B cell (primary cell): ENCODE results near the gene CRYBA2. TPM values are rescaled to one million over a fixed set of nuclear protein-coding genes. Genes with fewer than 3 reads are reported as not detected.

ENCODE experiments used
- ATAC-seq: fragments of 200-7000 bp; cut with Tn5 transposase; one replicate; pipeline ENCODE4 v1.10.0; 2021; ENCODE audit warnings: low read depth, mild to moderate bottlenecking, moderate number of reproducible peaks, moderate library complexity
- CTCF ChIA-PET: fragments of 350-600 bp; sonication (Branson Sonifier 250); formaldehyde crosslinking; loops from one replicate; lab custom pipeline; 2021; ENCODE audit warnings: antibody characterized with exemption, inconsistent platforms; lab: Charles Lee
- POLR2A ChIA-PET: fragments of 350-600 bp; sonication (Branson Sonifier 250); formaldehyde crosslinking; loops from one replicate; lab custom pipeline; 2021; ENCODE audit warnings: antibody characterized with exemption; lab: Charles Lee
- DNase-seq: peaks from one replicate; pipeline ENCODE4 v3.0.0; 2013
- H2AFZ ChIP-seq: 2 replicates; pipeline ENCODE4 v1.6.1; 2012; ENCODE audit warnings: mild to moderate bottlenecking, low read depth, low read length; ENCODE audit not compliant: insufficient read depth, poor library complexity, severe bottlenecking
- H3K27ac ChIP-seq, 2 donors: 1 replicate in 1 of 2; 2 replicates in 1 of 2; pipeline ENCODE4 v1.5.1; 2012 to 2013; ENCODE audit warnings: low read length in 2 of 2, mild to moderate bottlenecking in 2 of 2, moderate library complexity in 1 of 2
- H3K27me3 ChIP-seq, 4 experiments: fragments of 200-600 bp in 1 of 4; sonication (generic) in 1 of 4; replicated peaks in 1 of 4; 1 replicate in 2 of 4; 2 replicates in 2 of 4; pipeline versions ENCODE4 v1.6.1 to v1.7.0; 2013 to 2016; ENCODE audit warnings: low read length in 3 of 4, mild to moderate bottlenecking in 2 of 4, mixed read lengths in 1 of 4, moderate library complexity in 1 of 4; ENCODE audit not compliant: insufficient read depth in 4 of 4, control insufficient read depth in 3 of 4; ENCODE audit errors: control extremely low read depth in 1 of 4
- H3K36me3 ChIP-seq, 2 experiments: replicated peaks in 1 of 2; 1 replicate in 1 of 2; 2 replicates in 1 of 2; pipeline versions ENCODE4 v1.6.1 to v1.7.1; 2013; ENCODE audit warnings: low read length in 1 of 2; ENCODE audit not compliant: insufficient read depth in 2 of 2, control insufficient read depth in 1 of 2; ENCODE audit errors: control extremely low read depth in 1 of 2, extremely low read depth in 1 of 2
- H3K4me1 ChIP-seq, 2 donors: fragments of 200-600 bp in 1 of 2; sonication (generic) in 1 of 2; 1 replicate in 1 of 2; 2 replicates in 1 of 2; pipeline versions ENCODE4 v1.5.1 to v1.6.1; 2013 to 2017; ENCODE audit warnings: low read length in 2 of 2; ENCODE audit not compliant: control insufficient read depth in 2 of 2, insufficient read depth in 2 of 2
- H3K4me2 ChIP-seq: replicated peaks from 2 replicates; pipeline ENCODE3; 2012; ENCODE audit warnings: mild to moderate bottlenecking, low read depth, low read length; ENCODE audit not compliant: poor library complexity, severe bottlenecking
- H3K4me3 ChIP-seq, 5 experiments: fragments of 200-600 bp in 1 of 5; sonication (generic) in 1 of 5; 1 replicate in 3 of 5; 2 replicates in 2 of 5; pipeline versions ENCODE4 v1.5.1 to v1.7.0; 2011 to 2016; ENCODE audit warnings: low read length in 4 of 5, mild to moderate bottlenecking in 4 of 5, low read depth in 2 of 5, control low read depth in 1 of 5, moderate library complexity in 1 of 5; ENCODE audit not compliant: insufficient read depth in 1 of 5; ENCODE audit errors: control extremely low read depth in 1 of 5, extremely low read depth in 1 of 5
- H3K79me2 ChIP-seq: fragments of 200-600 bp; sonication (generic); one replicate; pipeline ENCODE4 v1.6.0; 2016; ENCODE audit warnings: low read length; ENCODE audit not compliant: control insufficient read depth, insufficient read depth
- H3K9ac ChIP-seq: fragments of 200-600 bp; sonication (generic); 2 replicates; pipeline ENCODE4 v1.6.1; 2017; ENCODE audit warnings: mild to moderate bottlenecking, low read length, moderate library complexity
- H3K9me3 ChIP-seq, 3 donors: one replicate each; pipeline versions ENCODE4 v1.6.1 to v1.7.1; 2013; ENCODE audit warnings: low read length in 2 of 3; ENCODE audit not compliant: control insufficient read depth in 2 of 3, insufficient read depth in 1 of 3; ENCODE audit errors: control extremely low read depth in 1 of 3
- H4K20me1 ChIP-seq: 2 replicates; pipeline ENCODE4 v1.6.0; 2012; ENCODE audit warnings: mild to moderate bottlenecking, low read length; ENCODE audit not compliant: insufficient read depth, control insufficient read depth, poor library complexity, severe bottlenecking
- H3K27ac Mint-ChIP-seq: one replicate; pipeline ENCODE4 v1.8.0; 2021; ENCODE audit warnings: mixed read lengths
- H3K27me3 Mint-ChIP-seq: one replicate; pipeline ENCODE4 v1.8.0; 2021; ENCODE audit warnings: mixed read lengths
- H3K4me1 Mint-ChIP-seq: one replicate; pipeline ENCODE4 v1.8.0; 2021; ENCODE audit warnings: mixed read lengths
- H3K4me3 Mint-ChIP-seq: one replicate; pipeline ENCODE4 v1.8.0; 2021; ENCODE audit warnings: mixed read lengths
- H3K9me3 Mint-ChIP-seq: one replicate; pipeline ENCODE4 v1.8.0; 2022; ENCODE audit warnings: mixed read lengths; ENCODE audit not compliant: insufficient read depth
- EZH2 ChIP-seq: IDR thresholded peaks from 2 replicates; pipeline ENCODE4 v1.6.1; 2012; ENCODE audit warnings: borderline replicate concordance, low read depth, mild to moderate bottlenecking, moderate library complexity, low read length; ENCODE audit not compliant: insufficient read depth, poor library complexity, severe bottlenecking
- WGBS: methylation state at CpG from one replicate; pipeline ENCODE4 v1.1.5; 2013; ENCODE audit warnings: missing lambda C conversion rate; ENCODE audit not compliant: insufficient coverage; 5-methylcytosine and 5-hydroxymethylcytosine counted together
- intact Hi-C: fragments of 100-400 bp; cut with micrococcal nuclease; formaldehyde crosslinking; loops from one replicate; pipeline ENCODE4 v1.10.0; 2022
- polyA plus RNA-seq: library from polyadenylated mRNA; depleted of rRNA; stranded (reverse); fragments of >200 nt; gene quantifications from 2 replicates; pipeline ENCODE4 v1.2.3, GENCODE V29; 2012
- total RNA-seq, 2 donors: library from RNA; stranded (reverse); fragments of 120-200 nt in 1 of 2; gene quantifications; 1 replicate in 1 of 2; 2 replicates in 1 of 2; pipeline versions ENCODE4 v1.2.3 to v1.2.4, GENCODE V29; 2013 to 2022
- TF ChIP-seq, protein P1 (sequence below): fragments of 200-600 bp; IDR thresholded peaks from one replicate; pipeline ENCODE4 v1.8.0; 2022; ENCODE audit warnings: antibody characterized with exemption, mild to moderate bottlenecking

The CRYBA2 gene
- total and polyA plus RNA-seq, 2 donors (not counting 1 experiment from before 2014, with no cell fraction given): not detected

DNA sequence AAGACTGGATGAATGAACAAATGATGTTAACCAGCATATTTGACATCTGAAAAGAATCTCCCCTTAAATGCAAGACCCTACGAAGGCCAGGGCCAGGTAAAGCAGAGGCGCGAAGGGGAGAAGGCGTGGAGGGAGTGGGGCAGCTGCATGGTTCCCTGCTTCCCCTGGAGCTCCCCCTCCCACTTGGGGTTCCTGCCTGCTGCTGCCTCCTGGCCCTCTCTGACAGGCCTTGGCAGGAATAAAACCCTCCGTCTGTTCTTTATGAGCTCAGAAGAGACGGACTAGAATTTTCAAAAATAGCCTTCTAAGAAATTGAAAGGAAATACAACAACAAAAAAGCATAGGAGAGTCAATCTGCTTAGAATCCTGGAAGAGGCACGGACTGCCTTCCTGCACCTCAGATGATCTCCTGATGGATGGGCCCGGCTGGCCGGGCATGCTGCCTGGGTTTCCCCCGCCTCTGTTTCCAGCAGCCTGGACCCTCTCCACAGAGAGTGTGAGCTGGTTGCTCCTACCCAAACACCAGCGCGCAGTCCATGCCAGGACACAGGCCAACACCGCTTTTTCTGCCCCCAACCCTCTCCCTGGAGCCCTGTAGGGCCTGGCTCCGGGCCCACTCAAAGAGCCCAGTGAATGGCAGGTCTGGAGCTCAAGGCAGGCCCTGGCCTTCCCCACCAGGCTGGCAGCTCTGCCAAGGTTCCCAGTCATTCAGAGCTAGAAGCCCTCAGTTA is 24.1 kb upstream of the CRYBA2 start:
- intact Hi-C loops: no loop called here
- Histone ChIP-seq H3K27ac (no peak overlapping the region), H3K36me3 (no peaks in the 10 kb centered on the region), H3K4me2 (no peak overlapping the region), H2AFZ (no peak overlapping the region), H4K20me1 (no peaks in the 10 kb centered on the region), H3K79me2 (no peaks in the 10 kb centered on the region), H3K9ac (no peak overlapping the region), H3K27me3 (peaks cover 0 to 11% (median 1%) of the 10 kb centered on the region in 4 experiments), H3K4me1 (no peaks in the 10 kb centered on the region), H3K9me3 (no peaks in the 10 kb centered on the region), H3K4me3 (no peak overlapping the region)
- ChIA-PET POLR2A (no interaction called here), CTCF (interaction anchor here (0.8 to 1.7 kb wide), 2 partner anchors 9 to 37 kb away, joined by 3 read pairs; no protein-coding TSS in a partner anchor)
- DNase-seq (no peak), ATAC-seq (no peak)
- Mint-ChIP-seq H3K4me1 (no peaks in the 10 kb centered on the region), H3K27ac (no peak overlapping the region), H3K9me3 (no peaks in the 10 kb centered on the region), H3K4me3 (no peak overlapping the region), H3K27me3 (peaks cover 40% of the 10 kb centered on the region)
- 83% methylated on average over 14 of the region's 14 CpGs for WGBS
- TF ChIP-seq, protein P1, sequence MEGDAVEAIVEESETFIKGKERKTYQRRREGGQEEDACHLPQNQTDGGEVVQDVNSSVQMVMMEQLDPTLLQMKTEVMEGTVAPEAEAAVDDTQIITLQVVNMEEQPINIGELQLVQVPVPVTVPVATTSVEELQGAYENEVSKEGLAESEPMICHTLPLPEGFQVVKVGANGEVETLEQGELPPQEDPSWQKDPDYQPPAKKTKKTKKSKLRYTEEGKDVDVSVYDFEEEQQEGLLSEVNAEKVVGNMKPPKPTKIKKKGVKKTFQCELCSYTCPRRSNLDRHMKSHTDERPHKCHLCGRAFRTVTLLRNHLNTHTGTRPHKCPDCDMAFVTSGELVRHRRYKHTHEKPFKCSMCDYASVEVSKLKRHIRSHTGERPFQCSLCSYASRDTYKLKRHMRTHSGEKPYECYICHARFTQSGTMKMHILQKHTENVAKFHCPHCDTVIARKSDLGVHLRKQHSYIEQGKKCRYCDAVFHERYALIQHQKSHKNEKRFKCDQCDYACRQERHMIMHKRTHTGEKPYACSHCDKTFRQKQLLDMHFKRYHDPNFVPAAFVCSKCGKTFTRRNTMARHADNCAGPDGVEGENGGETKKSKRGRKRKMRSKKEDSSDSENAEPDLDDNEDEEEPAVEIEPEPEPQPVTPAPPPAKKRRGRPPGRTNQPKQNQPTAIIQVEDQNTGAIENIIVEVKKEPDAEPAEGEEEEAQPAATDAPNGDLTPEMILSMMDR: no peak
- TF ChIP-seq EZH2: no peak

GRCh38 chr2:219016721-219017120 is 23.5 kb upstream of the CRYBA2 start:
- Mint-ChIP-seq H3K27me3 (peaks cover 40% of the 10 kb centered on the region), H3K4me3 (no peak overlapping the region), H3K4me1 (no peaks in the 10 kb centered on the region), H3K9me3 (no peaks in the 10 kb centered on the region), H3K27ac (peak overlapping the region; percentile 37)
- CTCF ChIA-PET: interaction anchor here (0.8 to 1.7 kb wide), 2 partner anchors 10 to 36 kb away, joined by 3 read pairs; no protein-coding TSS in a partner anchor
- DNase-seq (no peak), ATAC-seq (no peak)
- H3K4me3 ChIP-seq: no peak overlapping the region
- TF ChIP-seq EZH2: no peak
- TF ChIP-seq, protein P1: no peak
- peaks cover 0 to 11% (median 1%) of the 10 kb centered on the region in 4 experiments for H3K27me3 ChIP-seq
- no peaks in the 10 kb centered on the region for H3K79me2 ChIP-seq
- WGBS: 94% methylated on average over 8 of the region's 11 CpGs
- H3K27ac ChIP-seq: no peak overlapping the region
- no peak overlapping the region for H2AFZ ChIP-seq
- no peaks in the 10 kb centered on the region for H3K36me3 ChIP-seq
- intact Hi-C loops: no loop called here
- no peaks in the 10 kb centered on the region for H3K9me3 ChIP-seq
- POLR2A ChIA-PET: no interaction called here
- no peak overlapping the region for H3K4me2 ChIP-seq
- no peak overlapping the region for H3K9ac ChIP-seq
- no peaks in the 10 kb centered on the region for H3K4me1 ChIP-seq
- no peaks in the 10 kb centered on the region for H4K20me1 ChIP-seq
